ENCODE results near the gene PSMD8. TPM values are rescaled to one million over a fixed set of nuclear protein-coding genes. Genes with fewer than 3 reads are reported as not detected.
"Not testable (repeated sequence)": the region's sequence is repeated elsewhere in the genome, so short reads cannot be mapped to it uniquely, and the experiment has no call there.

Gene PSMD8
- total RNA-seq, 2 experiments from 2014 or later, result 194 to 204 TPM

DNA sequence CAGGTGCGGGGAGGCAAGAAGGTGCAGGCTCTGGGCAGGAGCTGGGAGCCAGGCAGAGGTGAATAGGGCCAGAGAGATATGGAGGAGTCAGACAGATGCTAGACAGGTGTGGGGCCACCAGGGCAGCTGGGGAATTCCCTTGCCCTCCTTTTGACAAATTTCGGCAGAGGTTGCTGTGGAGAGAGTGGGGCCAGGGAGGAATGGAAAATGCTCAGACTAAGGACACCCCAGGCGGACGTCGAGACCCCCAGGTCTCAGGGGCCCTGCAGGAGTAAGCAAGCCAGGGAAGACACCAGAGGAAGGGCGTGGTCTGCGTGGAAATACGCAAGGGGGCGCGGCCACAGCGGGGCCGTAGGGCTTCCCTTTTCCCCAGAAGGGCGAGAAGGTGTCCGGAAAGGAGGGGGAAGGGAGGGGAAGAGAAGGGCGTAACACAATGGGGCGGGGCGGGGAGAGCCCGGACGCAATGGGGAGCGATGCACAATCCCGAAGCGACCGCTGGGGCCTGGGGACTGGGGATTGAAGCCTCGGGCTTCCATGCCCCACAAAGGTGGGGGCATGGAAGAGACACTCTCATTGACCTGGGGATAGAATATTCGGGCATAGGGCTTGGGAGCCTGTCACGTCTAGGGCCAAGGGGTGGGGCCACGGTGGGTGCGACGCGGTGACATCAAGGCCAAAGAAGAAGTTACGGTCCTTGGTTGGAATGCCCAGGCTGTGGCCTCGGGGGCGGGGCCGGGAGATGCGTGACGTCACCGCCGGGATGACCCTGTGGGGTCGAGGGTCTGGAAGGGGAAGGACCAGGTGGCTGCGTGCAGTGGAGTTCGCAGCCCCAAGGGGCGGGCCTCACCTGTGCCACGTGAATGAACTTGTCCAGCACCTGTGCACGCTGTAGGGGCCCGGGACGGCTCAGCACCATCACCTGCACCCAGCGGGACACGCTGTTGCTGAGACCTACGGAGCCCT is 43.5 kb downstream of the PSMD8 start:
- H3K27me3 Mint-ChIP-seq (ENCODE audit: low read depth), result no peaks in the 10 kb centered on the region
- CTCF ChIA-PET, result no interaction called here
- DNase-seq, result peak; percentile 79
- peak overlapping the region; percentile 11 for H3K27ac Mint-ChIP-seq
- no peaks in the 10 kb centered on the region for H3K36me3 Mint-ChIP-seq (ENCODE audit: low read depth)
- intact Hi-C loops (cut with micrococcal nuclease), result no loop called here
- H3K9me3 Mint-ChIP-seq, result no peaks in the 10 kb centered on the region
- H3K4me3 Mint-ChIP-seq, result peak overlapping the region; percentile 67
- peaks cover 15% of the 10 kb centered on the region for H3K4me1 Mint-ChIP-seq (ENCODE audit: low read depth)

DNA sequence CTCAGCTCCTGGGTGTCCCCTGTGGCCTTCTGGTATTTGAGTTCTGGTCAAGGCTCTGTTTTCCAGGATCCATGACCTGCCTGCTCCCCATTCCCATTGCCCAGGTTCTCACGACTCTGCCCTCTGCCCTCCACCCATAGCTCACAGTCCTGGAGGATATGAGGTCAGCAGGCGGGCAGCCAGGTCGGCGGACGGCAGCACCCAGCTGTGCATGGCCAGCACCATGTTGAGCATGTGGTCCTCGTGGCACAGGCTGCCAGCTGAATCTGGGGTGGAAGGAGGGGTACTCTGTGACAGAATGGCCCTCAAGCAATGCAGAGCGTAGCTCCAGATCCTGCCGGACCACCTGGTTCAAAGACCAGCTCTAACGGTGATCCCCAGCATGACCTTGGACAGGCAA is 46.6 kb downstream of the PSMD8 start:
- H3K4me3 Mint-ChIP-seq, result no peak overlapping the region
- intact Hi-C loops (cut with micrococcal nuclease), result no loop called here
- no peak overlapping the region for H3K27ac Mint-ChIP-seq
- peaks cover 18% of the 10 kb centered on the region for H3K4me1 Mint-ChIP-seq (ENCODE audit: low read depth)
- peaks cover 2% of the 10 kb centered on the region for H3K27me3 Mint-ChIP-seq (ENCODE audit: low read depth)
- CTCF ChIA-PET, result no interaction called here
- no peak for DNase-seq
- no peaks in the 10 kb centered on the region for H3K9me3 Mint-ChIP-seq
- H3K36me3 Mint-ChIP-seq (ENCODE audit: low read depth), result no peaks in the 10 kb centered on the region

DNA sequence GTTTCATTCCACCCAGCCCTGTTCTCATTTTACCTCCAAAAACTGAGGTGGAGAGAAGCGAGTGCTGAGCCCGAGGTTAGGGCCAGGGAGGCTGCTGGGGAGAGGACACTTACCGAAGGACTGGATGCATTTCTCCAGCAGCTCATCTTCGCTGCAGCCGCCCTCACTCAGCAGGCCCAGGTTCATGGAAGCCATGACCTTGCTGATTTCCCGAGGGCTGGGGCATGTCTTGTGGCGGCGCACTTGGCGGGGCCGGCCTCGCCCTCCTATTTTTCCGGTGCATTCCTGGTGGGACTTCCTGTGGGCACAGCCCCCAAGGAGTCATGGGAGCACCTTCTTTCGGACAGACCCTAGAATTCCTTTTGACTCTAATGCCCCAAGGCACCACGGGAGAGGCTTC is 47.5 kb downstream of the PSMD8 start:
- intact Hi-C loops (cut with micrococcal nuclease), result no loop called here
- CTCF ChIA-PET, result no interaction called here
- no peak for DNase-seq
- H3K27me3 Mint-ChIP-seq (ENCODE audit: low read depth), result peaks cover 2% of the 10 kb centered on the region
- H3K27ac Mint-ChIP-seq, result no peak overlapping the region
- no peak overlapping the region for H3K4me3 Mint-ChIP-seq
- H3K9me3 Mint-ChIP-seq, result no peaks in the 10 kb centered on the region
- no peaks in the 10 kb centered on the region for H3K36me3 Mint-ChIP-seq (ENCODE audit: low read depth)
- peaks cover 25% of the 10 kb centered on the region for H3K4me1 Mint-ChIP-seq (ENCODE audit: low read depth)

DNA sequence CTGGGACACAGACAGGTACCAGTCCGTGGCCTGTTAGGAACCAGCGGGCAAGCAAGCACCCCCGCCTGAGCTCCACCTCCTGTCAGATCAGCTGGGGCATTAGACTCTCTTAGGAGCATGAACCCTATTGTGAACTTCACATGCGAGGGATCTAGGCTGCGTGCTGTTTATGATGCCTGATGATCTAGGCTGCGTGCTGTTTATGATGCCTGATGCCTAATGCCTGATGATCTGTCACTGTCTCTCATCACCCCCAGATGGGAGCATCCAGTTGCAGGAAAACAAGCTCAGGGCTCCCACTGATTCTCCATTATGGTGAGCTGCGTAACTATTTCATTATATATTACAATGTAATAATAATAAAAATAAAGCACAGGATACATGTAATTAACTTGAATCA is 48.1 kb downstream of the PSMD8 start:
- CTCF ChIA-PET, result no interaction called here
- H3K36me3 Mint-ChIP-seq (ENCODE audit: low read depth), result no peaks in the 10 kb centered on the region
- no peak overlapping the region for H3K27ac Mint-ChIP-seq
- H3K9me3 Mint-ChIP-seq, result no peaks in the 10 kb centered on the region
- H3K27me3 Mint-ChIP-seq (ENCODE audit: low read depth), result peaks cover 2% of the 10 kb centered on the region
- H3K4me1 Mint-ChIP-seq (ENCODE audit: low read depth), result peaks cover 25% of the 10 kb centered on the region
- H3K4me3 Mint-ChIP-seq, result no peak overlapping the region
- DNase-seq, result no peak
- intact Hi-C loops (cut with micrococcal nuclease), result no loop called here

DNA sequence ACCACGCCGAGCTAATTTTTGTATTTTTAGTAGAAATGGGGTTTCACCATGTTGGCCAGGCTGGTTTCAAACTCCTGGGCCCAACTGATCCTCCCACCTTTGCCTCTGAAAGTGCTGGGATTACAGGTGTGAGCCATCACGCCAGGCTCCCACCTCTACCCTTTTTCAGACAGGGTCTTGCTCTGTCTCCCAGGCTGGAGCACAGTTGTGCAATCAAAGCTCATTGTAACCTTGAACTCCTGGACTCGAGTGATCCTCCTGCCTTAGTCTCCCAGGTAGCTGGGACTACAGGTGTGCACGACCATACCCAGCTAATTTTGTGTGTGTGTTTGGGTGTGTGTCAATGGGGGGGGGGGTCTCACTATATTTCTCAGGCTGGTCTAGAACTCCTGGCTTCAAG is 49.9 kb downstream of the PSMD8 start:
- H3K4me3 Mint-ChIP-seq, result no peak overlapping the region
- H3K4me1 Mint-ChIP-seq (ENCODE audit: low read depth), result peaks cover 25% of the 10 kb centered on the region
- DNase-seq, result no peak
- H3K27me3 Mint-ChIP-seq (ENCODE audit: low read depth), result peaks cover 2% of the 10 kb centered on the region
- intact Hi-C loops (cut with micrococcal nuclease), result no loop called here
- no peaks in the 10 kb centered on the region for H3K9me3 Mint-ChIP-seq
- H3K36me3 Mint-ChIP-seq (ENCODE audit: low read depth), result no peaks in the 10 kb centered on the region
- CTCF ChIA-PET, result interaction anchor here (0.6 to 1.4 kb wide), 3 partner anchors 21 to 190 kb away, joined by 3 to 4 read pairs (median 3); partner anchors contain the start of gene FAM98C
- no peak overlapping the region for H3K27ac Mint-ChIP-seq

DNA sequence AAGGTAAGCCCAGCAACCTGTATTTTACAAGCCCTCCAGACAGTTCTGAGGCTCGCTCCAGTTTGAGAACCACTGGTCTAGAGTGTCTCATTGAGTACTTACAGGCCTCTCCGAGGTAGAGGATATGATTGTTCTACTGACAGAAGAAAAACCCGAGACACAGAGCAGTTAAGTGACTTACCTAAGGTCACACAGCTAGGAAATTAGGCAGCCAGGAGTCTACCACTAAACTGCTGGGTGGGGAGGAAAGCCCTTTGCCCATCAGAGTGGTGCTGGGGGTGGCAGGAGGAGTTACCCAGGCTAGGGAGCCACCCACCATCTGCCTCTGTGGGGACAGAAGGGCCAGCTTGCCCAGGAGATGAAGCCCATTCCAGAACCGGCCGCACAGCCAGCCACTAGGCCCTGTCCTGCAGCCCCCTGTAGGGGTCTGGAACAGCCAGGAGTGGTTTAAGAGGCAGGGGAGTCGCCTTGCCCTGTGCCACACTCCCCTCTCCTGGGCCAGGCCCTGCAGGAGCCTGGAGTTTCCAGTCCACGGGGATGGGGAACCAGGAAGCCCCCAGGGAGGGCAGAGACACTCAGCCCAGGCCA is 50.9 kb downstream of the PSMD8 start:
- intact Hi-C loops (cut with micrococcal nuclease), result loop anchor here (5.0 kb wide), 1 partner anchor 192 kb away; the partner anchor contains the start of genes EIF3K and MAP4K1
- Mint-ChIP-seq H3K36me3 (ENCODE audit: low read depth) (no peaks in the 10 kb centered on the region), H3K4me3 (no peak overlapping the region), H3K4me1 (ENCODE audit: low read depth) (peaks cover 31% of the 10 kb centered on the region), H3K27ac (no peak overlapping the region), H3K27me3 (ENCODE audit: low read depth) (peaks cover 2% of the 10 kb centered on the region), H3K9me3 (no peaks in the 10 kb centered on the region)
- DNase-seq, result no peak
- CTCF ChIA-PET, result interaction anchor here (1.4 to 1.6 kb wide), 2 partner anchors 22 to 209 kb away, joined by 4 read pairs; partner anchors contain the start of gene FAM98C

DNA sequence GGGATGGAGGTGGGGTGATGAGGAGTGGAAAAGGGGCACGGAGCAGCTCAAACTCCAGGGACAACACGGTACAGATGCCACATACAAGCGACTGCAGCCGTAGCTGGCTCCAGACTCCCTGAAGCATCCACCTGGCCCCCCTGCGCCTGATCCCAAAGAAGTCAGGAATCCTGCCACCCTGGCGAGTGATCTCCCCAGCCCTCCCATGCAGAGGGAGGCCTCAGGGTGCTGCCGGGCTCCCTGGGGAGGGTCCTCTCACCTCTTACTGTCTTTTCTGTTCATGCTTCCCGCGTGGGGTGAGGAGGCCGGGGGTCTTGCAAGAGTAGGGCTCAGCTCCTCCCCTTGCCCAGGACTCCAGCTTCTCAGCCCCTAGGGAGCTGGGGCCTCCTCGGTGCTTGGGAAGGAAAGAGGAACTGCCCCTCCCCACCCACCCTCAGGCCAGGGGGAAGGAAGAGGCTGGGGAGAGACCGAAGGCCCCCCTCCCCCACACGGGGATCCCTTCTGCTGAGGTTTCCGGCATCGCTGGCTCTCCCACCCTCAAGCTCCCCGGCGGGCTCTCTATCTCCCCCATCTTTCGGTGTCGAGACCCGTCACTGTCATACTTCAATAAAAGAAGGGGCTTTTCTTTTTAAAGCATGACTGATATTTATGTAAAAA is 51.6 kb downstream of the PSMD8 start, which contains the start of gene RASGRP4:
Gene RASGRP4 (minus strand): TSS at position 410 of the 657 bp plus-strand sequence. CDS start 128 bp downstream, at position 282.
- DNase-seq, result peak; percentile 78
- H3K36me3 Mint-ChIP-seq (ENCODE audit: low read depth), result no peaks in the 10 kb centered on the region
- peaks cover 31% of the 10 kb centered on the region for H3K4me1 Mint-ChIP-seq (ENCODE audit: low read depth)
- intact Hi-C loops (cut with micrococcal nuclease), result loop anchor here (2.0 to 5.0 kb wide), 3 partner anchors 23 to 229 kb away; partner anchors contain the start of genes EIF3K, FAM98C and MAP4K1
- CTCF ChIA-PET, result interaction anchor here (0.6 to 2.0 kb wide), 3 partner anchors 23 to 209 kb away, joined by 3 to 6 read pairs (median 4); partner anchors contain the start of gene FAM98C
- H3K27me3 Mint-ChIP-seq (ENCODE audit: low read depth), result peaks cover 2% of the 10 kb centered on the region
- H3K27ac Mint-ChIP-seq, result peak within 1 kb of the TSS; percentile 61
- H3K4me3 Mint-ChIP-seq, result no peak within 1 kb of the TSS
- no peaks in the 10 kb centered on the region for H3K9me3 Mint-ChIP-seq

DNA sequence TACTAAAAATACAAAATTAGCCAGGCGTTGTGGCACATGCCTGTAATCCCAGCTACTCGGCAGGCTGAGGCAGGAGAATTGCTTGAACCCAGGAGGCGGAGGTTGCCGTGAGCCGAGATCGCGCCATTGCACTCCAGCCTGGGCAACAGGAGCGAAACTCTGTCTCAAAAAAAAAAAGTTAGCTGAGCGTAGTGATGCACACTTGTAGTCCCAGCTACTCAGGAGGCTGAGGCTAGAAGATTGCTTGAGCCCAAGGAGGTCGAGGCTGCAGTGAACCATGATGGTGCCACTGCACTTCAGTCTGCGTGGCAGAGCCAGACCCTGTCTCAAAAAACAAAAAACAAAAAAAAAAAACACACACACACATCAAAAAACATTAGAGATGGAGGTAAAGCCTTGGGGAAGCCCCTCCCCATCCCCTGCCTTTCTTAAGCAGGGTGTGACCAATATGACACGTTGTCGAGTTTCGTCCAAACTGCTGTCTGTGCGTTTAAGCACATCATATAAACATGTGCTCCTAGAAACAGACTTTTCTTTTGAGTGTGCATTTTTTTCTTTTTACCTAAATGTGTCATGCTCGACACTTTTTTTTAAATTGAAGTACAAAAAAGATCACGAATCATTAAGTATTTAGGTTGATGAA is 52.8 kb downstream of the PSMD8 start:
- CTCF ChIA-PET, result interaction anchor here (0.6 to 2.0 kb wide), 2 partner anchors 24 to 210 kb away, joined by 3 to 6 read pairs; partner anchors contain the start of gene FAM98C
- Mint-ChIP-seq H3K4me1 (ENCODE audit: low read depth) (peaks cover 31% of the 10 kb centered on the region), H3K27ac (peak overlapping the region; percentile 83)
- H3K4me3 Mint-ChIP-seq; H3K27me3 Mint-ChIP-seq (ENCODE audit: low read depth); H3K36me3 Mint-ChIP-seq (ENCODE audit: low read depth); H3K9me3 Mint-ChIP-seq: not testable (repeated sequence)
- intact Hi-C loops (cut with micrococcal nuclease), result loop anchor here (2.0 to 5.0 kb wide), 3 partner anchors 24 to 228 kb away; partner anchors contain the start of genes EIF3K, FAM98C and MAP4K1
- peak; percentile 83 for DNase-seq

DNA sequence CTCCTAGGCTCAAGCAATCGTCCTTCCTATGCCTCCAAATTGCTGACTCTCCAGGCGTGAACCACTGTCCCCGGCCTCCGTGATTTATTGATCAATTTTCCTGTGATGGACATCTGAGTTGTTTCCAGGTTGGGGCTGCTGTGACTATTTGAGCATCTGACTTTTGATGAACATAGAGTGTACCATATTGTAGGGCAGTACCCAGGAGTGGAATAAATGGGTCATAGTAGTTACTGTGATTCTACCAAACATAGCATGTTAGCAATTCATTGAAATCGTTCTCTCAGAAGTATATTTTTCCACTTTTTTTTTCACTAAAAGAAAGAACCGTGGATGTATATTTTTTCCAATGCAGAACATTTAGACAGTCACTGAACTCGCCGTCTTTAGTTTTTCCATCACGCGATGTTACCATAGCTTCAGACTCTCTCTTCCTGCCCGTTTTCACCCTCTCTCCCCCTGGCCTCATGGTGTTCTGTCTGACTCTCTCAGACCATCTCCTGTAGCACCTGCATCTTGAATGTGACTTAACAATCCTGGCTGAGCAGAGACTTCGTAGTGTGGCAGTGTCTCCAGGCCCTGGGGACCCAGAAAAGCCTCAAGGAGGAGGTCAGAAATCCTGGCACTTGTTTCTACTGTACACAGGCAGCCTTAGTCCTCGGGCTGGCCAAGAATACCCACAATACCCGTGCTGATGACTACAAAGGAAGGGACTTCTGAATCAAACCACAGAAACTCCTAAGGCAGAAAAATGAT is 54.9 kb downstream of the PSMD8 start:
- peak; percentile 62 for DNase-seq
- Mint-ChIP-seq H3K4me3 (peak overlapping the region; percentile 14), H3K9me3 (no peaks in the 10 kb centered on the region), H3K27me3 (ENCODE audit: low read depth) (peaks cover 8% of the 10 kb centered on the region), H3K27ac (peak overlapping the region; percentile 87), H3K4me1 (ENCODE audit: low read depth) (peaks cover 37% of the 10 kb centered on the region), H3K36me3 (ENCODE audit: low read depth) (no peaks in the 10 kb centered on the region)
- intact Hi-C loops (cut with micrococcal nuclease), result loop anchor here (5.0 kb wide), 1 partner anchor 188 kb away; the partner anchor contains the start of genes EIF3K and MAP4K1
- CTCF ChIA-PET, result interaction anchor here (1.1 kb wide), 1 partner anchor 449 kb away, joined by 3 read pairs; no protein-coding TSS in a partner anchor

DNA sequence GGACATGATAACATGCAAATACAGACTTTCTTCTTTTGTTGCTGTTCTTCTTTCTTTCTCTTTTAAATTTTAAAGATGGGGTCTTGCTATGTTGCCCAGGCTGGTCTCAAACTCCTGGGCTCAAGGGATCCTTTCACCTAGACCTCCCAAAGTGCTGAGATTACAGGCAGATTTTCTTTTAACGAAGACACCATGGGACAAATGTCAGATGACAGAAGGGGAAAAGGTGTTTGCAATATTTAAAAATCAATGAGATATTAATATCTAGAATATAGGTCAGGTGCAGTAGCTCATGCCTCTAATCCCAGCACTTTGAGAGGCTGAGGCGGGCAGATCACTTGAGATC is 55.4 kb downstream of the PSMD8 start:
- CTCF ChIA-PET, result no interaction called here
- Mint-ChIP-seq H3K9me3 (no peaks in the 10 kb centered on the region), H3K4me1 (ENCODE audit: low read depth) (peaks cover 39% of the 10 kb centered on the region)

DNA sequence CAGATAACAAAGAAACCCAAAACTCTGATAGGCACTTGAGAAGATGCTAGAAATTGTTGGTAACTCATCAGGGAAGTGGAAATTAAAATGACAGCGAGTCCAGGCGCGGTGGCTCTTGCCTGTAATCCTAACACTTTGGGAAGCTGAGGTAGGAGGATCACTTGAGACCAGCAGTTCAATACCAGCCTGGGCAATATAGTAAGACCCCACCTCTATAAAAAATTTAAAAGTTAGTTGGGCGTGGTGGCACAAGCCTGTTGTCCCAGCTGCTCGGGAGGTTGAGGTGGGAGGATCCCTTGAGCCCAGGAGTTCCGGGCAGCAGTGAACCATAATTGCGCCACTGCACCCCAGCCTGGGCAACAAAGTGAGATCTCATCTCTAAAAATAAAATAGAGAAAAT is 56.6 kb downstream of the PSMD8 start:
- no peak overlapping the region for H3K4me3 Mint-ChIP-seq
- no peak for DNase-seq
- CTCF ChIA-PET, result no interaction called here
- H3K9me3 Mint-ChIP-seq, result no peaks in the 10 kb centered on the region
- no peak overlapping the region for H3K27ac Mint-ChIP-seq
- H3K4me1 Mint-ChIP-seq (ENCODE audit: low read depth), result peaks cover 36% of the 10 kb centered on the region
- intact Hi-C loops (cut with micrococcal nuclease), result no loop called here
- no peaks in the 10 kb centered on the region for H3K36me3 Mint-ChIP-seq (ENCODE audit: low read depth)
- peaks cover 13% of the 10 kb centered on the region for H3K27me3 Mint-ChIP-seq (ENCODE audit: low read depth)

More for the DNA sequence above, 55.4 kb downstream of the PSMD8 start:
- H3K27ac Mint-ChIP-seq, result peak overlapping the region; percentile 87
- H3K4me3 Mint-ChIP-seq, result no peak overlapping the region
- DNase-seq, result no peak
- intact Hi-C loops (cut with micrococcal nuclease), result loop anchor here (5.0 kb wide), 1 partner anchor 188 kb away; the partner anchor contains the start of genes EIF3K and MAP4K1
- peaks cover 10% of the 10 kb centered on the region for H3K27me3 Mint-ChIP-seq (ENCODE audit: low read depth)
- H3K36me3 Mint-ChIP-seq (ENCODE audit: low read depth), result no peaks in the 10 kb centered on the region

Measured in activated naive CD4-positive, alpha-beta T cell treated with anti-CD3 and anti-CD28 coated beads for 36 hours (primary cell).